HG03378 (cell line): ENCODE measurements around the gene MCTP2.

Experiments
- ATAC-seq: cut with Tn5 transposase; IDR thresholded peaks from one replicate; pipeline ENCODE4 v1.9.1; 2021; ENCODE audit warnings: mild to moderate bottlenecking, moderate library complexity; ENCODE audit not compliant: unreplicated experiment

MCTP2 gene

DNA sequence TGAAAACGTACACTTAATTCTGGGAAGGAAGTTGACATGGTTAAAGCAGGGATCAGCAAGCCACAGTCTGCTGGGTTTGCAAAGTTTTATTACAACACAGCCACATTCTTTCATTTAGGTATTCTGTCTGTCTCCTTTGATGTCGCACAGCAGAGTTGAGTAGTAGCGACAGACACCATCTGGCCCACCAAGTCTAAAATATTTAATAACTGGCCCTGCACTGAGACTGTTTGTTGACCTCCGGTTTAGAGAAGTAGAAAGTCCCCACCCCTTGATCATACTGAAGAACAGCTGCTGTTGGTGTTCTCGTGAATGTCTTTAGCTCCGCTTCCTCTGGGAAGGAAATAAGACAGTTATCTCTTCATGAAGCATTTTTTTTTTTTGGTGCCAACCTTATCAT, 66.2 kb downstream of the MCTP2 start:
- ATAC-seq: no peak

DNA sequence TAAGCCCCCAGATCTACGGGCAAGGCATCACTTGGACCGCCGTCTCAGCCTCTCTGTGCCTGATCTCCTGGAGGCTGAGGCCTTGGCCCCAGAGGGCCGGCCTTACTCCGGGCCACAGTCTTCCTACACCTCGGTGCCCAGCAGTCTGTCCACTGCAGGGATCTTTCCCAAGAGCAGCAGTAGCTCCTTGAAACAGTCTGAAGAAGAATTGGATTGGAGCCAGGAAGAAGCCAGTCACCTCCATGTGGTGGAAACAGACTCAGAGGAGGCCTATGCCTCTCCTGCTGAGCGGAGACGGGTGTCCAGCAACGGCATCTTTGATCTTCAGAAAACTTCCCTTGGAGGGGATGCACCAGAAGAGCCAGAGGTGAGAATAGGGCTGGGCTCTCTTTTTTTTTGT, 67.0 kb downstream of the MCTP2 start:
- ATAC-seq: no peak

DNA sequence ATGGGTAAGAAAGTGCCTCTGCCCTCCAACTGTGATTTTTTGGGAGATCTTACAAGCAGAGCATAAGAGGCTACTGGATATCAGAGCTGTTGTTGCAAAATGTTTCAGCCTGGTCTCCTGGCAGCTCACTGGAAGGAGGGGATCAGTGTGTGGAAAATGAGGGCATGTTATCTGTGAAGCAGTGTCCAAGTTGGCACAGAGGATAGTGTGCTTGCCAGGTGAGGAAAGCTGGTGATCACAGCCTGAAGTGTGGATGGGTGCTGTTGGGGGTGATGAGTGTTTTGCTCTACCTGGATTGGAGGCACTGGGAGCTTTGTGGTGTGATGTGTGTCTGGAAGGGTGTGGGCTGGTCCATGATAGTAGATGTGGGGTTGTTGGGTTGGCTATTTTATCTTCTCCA, 69.3 kb downstream of the MCTP2 start:
- no peak for ATAC-seq

DNA sequence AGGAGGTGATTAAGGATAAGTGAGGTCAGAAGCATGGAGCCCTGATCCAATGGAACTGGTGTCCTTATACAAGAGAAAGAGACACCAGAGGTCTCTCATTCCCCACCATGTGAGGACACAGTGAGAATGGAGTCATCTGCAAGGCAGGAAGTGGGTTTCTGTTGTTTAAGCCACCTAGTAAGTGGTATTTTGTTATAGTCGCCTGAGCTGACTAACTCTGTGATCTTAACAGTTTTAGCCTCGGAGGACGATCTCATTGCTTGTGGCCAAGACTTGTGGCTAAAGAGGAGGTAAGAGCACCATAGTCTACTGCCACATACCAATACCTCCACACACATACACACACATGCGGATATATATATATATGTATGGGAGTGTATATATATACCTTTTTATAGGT, 73.8 kb downstream of the MCTP2 start:
- ATAC-seq: peak; percentile 44

DNA sequence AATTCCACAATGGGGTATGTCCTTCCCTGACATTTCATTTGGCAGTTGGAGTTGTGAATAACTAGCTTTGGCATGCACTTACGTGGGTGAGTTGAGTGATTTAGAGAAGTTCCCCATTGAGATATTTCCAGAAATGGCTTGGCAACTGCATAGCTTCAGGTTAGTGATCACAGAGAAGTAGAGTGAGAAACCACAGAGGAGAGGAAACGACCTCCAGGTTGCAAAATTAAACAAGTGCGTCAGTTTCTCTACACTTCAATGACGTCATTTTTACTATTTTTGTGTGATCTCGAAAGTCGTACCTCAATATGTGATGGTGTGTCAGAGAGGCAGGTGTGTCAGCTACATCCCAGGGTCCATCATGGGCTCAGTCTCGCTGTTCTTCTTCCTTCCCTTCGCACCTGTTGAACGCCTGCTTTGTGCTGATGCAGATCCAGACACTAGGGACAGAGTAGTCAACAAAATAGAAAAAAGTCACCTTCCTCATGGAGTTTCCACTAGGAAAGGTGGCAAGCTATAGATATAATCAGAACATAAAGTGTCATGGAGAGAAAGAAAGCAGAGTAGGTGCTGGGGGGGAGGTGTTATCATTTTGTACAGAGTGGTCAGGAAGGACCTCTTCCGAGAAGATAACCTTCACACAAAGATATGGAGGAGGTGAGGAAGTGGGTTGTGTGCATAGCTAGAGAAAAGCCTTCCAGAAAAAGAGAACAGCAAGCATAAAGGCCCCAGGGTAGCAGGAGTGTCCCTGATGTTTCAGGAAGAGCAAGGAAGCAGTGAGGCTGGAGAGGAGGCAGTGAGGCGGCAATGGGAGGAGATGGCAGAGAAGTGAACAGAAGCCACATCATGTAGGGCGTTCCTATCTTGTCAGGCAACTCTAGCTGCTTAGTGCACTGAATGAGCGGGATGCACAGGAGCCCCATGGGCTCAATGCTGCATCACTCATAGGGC, 75.6 kb downstream of the MCTP2 start:
- ATAC-seq: peak; percentile 96

DNA sequence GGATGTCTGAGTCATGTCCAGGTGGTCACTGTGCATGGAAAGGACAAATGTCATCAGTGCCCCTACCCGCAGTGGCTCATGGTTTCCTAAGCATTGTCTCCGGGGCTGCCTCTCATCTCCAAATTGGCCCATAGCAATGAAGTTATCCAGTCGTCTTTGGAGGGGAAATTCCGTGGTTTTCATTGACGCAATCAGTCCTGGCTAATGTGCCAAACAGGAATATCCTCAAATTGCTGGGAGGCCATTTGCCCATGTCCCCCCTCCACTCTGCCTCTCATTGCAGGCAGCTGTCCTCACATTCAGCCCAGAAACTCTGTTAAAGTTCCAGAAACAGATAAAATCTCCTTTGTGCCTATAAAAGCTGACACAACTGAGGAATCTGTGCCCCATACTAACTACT, 81.6 kb downstream of the MCTP2 start:
- no peak for ATAC-seq

DNA sequence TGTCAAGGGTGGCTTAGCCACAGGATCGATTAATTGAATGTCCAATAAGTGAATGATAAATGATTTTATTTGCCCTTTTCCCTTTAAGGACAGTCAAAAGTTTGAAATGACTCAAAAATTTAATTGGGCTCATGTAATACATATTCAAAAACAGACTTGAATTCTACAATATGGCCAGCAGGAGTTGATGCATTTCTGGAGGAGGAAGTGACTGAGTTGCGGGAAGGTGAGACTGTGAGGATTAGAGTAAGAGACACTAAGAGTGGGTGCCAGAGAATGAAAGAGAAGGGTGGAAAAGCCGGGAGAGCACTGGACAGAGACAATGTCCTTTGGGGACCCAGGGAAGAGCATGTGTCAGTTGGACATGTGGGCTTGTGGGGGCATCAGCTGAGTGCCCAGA, 83.3 kb downstream of the MCTP2 start:
- no peak for ATAC-seq

DNA sequence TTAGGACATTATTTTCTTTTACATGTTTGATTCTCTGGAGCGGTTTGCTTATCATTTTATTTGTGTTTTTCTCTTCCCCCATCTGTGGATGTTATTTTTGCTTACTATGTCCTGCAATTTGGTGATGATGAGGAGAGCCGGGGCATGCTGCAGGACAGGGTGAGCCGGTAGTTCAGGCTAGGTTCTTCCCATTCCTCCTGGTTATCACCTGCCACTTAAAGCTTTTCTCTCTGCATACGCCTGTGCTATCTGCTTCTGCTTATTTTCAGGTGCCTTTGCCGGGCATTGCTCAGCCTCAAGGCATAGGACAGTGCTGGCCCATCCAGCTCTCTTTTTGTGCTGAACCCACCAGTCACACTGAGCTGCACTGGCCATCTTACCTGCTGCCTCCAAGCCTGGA, 85.8 kb downstream of the MCTP2 start:
- ATAC-seq: no peak

DNA sequence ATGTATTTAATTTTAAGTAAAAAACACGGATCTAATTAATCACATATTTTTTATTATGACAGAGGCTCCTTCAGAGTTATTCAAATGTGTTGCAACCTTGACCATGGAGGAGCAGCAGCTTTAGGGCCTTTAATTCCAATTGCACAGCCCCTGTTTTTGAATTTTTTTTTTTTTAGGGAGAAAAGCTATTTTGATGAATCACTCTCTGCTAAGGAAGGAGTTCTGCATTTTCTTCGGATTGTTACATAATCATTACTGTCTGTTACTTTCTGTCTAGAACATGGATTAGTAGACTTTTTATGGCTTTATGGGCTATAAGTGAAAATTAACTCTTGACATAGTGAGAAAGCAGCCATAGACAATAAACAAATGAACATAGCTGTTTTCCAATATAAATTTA, 90.8 kb downstream of the MCTP2 start:
- ATAC-seq: no peak

DNA sequence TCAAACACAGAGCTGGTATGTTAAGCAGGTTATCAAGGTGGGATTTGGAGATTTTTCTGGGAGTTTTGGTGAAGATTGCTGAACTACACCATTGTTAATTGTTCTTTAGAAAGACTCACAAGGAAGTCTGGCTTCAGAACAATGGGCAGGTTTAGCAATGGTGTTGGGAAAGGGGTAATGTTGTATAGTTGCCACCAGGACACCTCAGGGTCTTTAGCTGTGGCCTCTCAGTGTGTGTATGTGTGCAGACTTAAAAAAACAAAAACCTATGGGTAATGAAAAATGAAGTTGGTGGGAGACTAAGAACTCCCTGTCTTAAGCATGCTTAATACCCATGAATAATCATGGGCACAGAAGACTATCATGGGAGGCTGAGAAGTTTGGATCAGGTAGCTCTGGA, 91.7 kb downstream of the MCTP2 start:
- ATAC-seq: no peak

DNA sequence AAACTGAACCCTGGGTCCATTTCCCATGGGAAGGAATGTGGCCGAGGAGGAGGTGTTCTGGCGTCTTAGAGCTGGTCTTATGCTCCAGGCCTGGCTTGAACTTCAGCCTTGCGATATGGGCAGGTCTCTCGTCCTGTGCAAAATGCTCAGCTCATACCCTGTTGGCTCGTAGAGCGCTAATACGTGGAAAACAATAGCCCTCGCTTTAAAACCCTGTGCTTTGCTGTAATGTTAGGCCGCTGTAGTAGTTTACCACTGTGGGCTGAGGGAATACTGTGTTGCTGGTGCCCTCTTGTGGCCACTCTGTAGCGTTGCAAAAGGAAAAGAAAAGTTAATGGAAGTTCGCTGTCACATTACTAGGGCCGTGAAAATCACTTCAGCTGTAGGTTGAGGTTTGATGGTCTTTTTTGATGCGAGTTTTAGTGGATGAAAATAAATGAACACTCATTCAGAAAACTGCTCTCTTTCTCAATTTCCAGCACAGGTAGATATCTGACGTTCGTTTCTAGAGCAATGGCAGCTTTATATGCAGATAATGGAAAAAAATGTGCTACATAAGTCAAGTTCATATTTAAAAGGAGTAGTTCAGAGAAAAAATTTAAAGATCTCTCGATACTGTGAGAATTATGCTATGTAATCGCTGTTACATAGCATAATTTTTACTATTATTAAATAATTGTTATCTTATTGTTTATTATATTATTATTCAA, 92.9 kb downstream of the MCTP2 start:
- ATAC-seq: peak; percentile 89

DNA sequence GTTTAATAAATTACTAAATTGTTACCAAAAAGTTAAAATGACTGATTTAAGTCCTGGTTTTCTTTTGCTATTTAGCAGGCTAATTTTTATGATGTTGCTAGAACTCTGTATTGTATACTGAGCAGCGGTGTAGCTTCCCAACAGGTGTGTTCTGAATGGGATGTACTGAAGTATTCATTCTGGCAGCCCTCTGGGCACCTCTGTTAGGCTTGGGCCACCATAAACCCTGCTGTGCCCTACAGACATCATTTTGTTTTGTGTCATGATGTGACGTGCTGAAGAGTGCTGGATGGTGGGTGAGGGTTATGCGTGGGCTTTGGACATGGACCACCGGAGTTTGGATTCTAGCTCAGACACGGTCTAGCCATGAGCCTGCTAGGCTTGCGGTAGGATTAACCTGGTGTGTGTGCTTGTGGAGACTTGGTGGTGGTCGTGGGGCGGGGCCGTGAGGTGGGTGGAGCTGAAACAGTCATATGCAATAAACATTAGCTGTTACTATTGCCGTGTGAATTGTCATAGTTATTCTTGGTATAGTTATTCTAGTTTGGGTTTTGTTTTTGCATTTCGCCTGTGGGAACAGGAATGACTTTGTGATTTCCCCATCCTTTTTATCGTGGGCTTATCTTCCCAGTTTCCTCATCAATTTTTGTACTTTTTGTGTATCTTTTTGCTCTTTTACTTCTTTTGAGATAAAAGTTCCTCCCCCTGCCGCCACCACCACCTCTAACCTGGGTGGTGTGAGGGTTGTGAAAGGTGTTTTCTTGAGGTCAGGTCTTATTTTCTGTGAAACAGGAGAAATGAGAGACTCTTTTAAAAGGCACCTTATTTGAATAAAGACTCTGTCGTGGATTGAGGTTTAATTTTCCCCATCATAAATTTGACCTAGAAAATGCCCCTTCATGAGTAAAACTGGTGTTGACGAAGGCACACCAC, 93.7 kb downstream of the MCTP2 start:
- ATAC-seq: no peak

DNA sequence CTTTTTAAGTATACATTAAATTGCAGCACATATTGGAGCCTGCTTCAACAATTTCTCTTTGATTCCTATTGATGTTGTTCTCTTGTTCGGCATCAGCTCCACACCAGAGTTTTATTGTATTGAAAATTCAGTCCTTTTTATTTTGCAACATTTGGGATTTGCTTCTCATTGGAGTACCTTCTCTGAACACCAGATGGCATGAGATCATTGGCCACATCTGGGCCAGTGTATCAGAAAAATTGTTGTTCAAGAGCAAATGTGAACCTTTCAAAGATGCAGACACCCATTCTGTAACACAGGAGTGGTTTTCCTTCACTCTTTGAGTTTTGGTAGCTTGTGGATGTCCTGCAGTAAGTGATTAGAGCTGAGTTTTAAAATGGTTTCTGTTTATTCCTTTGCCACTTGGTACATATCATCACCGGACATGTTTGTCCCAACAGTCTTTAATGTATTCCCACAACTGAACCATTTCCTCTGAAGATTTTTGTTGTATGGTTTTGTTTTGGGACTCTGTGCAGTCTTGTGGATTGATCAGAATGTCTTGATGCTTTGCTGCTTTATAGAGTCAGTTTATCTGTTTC, 96.1 kb downstream of the MCTP2 start:
- ATAC-seq: no peak

DNA sequence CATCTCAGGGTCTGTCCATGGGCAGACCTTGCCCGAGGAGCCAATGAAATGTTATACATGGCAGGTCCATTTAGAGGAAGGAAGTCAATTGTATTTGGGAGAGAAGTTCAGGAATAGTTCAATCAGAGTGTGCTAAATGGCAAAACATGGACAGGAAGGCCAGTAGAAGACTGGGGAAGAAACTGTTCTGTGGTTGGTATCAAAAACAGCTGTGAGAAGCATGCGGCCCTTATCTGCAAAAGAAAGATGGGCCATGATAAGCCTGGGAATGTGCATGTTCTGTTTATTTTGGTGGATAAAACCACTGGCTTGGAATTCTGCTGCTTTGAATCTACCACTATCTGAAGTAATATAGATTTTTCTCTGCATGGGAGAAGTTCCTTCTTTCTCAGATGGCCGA, 100.4 kb downstream of the MCTP2 start:
- ATAC-seq: no peak

DNA sequence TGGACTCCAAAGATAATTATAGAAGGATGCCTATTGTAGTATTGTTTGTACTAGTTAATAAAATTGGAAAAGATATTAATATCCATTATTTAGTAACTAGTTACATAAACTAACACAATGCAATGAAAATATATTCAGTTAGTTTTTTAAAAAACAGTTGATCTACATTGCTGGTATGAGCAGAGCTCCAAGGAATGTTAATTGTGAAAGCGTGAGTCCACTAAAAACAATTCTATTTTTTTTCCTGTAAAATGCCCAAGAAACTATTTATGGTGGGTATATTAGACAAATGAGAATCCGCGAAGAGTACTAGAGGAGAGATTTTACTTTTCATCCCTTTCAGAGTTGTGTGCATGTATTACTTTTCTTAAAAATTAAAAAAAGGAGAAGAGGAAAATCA, 104.3 kb downstream of the MCTP2 start:
- no peak for ATAC-seq

DNA sequence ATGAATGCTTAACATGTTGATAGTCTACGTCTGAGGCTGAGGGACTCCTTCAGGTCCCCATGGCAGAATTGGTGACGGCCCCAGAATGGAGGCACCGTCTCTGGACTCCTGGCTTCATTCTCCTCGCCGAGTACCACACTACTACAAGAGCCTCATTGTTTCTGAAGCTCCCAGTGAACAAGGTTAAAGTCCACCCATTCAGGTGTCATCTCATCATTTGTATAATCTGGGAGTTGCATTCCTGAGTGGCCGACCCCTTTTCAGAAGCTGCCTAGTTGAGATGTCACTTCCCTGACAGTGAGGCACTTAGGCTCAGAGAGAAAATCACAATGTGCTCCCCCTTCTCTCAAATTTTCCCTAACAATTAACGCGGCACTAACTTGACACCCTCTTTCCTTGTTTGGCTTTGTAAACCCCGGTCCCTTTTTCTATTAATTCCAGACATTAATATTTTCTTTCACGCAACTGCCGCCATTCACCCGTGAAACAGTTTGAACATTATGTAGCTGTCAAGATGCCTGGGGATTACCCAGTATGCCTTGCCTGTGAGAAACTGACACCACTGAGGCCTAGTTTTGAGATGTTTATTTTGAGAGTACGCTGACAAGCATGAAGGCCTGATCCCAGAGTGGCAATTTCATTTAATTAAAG, 105.6 kb downstream of the MCTP2 start:
- ATAC-seq: no peak

DNA sequence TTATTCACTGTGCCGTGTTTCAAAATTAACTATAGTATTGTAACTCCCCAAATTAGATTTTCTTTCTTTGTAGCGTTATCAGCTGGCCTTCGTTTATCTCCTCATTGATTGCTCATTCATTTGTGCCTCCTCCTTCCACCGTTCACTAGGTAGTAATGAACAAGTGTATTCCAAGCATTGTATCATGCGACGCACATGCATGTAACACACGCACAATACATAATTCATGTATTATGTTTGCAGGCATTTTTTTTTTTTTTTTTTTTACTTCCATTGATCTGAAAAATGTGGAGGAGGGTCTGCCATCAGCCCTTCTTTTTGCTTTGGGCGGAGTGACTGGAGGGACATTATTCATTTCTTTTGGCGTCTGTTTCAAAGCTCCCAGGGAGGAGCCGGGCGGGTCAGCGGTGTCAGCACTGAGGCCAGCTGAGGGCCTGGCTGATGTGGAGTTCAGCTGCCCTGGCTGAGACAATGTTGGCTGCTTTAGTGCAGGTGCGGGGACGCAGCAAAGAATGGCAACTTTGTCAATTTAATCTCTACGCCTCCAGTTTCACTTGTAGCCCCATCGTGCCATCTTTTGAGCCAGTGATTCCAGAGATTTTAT, 107.0 kb downstream of the MCTP2 start:
- no peak for ATAC-seq

DNA sequence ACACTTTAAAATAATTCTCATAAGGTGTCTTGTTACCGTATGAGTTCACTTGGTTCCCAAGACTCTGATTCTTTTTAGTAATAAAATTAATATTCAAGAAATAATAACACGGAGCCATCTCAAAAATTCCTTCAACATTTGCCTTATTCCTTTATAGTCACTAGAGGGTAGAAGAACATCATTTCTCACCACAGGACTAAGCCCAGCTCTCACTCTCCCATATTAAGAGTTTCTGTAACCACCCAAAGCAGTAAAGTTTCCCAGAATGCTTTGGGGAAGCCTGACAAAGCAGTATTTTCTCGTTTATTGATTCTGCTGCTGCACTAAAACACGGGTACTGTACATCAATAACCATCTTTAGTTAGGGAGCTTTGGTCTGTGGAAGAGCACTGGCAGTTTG, 114.9 kb downstream of the MCTP2 start:
- no peak for ATAC-seq

DNA sequence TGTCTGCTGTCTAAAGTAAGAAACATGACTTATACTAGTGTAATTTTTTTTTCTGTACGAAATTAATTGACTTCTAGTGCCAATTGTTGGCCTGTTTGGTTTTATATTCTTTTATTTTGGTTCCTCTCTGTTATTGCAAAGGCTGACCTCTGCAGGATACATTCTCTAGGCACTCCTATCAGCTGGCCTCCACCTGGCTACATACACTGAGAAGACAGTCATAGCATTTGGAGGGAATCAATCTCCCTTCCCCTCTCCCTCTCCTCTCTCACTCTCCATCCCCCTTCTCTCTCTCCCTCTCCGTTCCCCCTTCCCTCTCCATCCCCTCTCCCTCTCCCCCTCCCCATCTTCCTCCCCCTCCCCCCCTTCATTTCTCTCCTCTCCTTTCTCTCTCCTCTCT, 116.7 kb downstream of the MCTP2 start:
- ATAC-seq: no peak

DNA sequence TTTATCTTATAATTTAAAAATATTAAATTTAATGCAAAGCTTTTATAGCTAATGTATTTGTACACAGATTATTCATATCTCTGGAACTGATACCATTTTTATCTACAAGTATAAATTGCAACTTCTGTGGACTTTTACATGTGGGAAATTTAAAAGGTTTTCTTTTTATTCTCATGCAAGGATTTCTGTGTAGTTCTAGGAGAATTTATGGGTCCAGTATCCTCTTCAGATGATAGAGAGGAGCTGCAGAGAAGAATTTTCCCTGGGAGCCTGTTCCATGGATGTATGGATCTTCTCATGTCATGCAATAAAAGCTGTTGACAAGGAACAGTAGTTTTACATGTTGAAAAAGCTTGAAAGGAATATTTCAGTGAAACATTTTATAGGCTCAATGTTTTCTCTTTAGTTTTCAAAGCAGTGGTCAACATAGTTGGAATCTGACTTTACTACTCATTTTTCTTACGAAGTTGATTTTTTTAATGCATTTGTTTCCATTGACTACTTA, 119.7 kb downstream of the MCTP2 start:
- ATAC-seq: no peak
